Body of pancreas (tissue), 4 donors: ENCODE results near the gene TRIM28.

Experiments used
- POLR2A ChIP-seq, 3 donors: fragments of 450-650 bp; IDR thresholded peaks; one replicate each; pipeline ENCODE4 v1.6.1; 2016; ENCODE audit warnings: antibody characterized with exemption in 3 of 3, mild to moderate bottlenecking in 2 of 3
- TF ChIP-seq, protein P1 (sequence below), 7 experiments: fragments of 450-650 bp in 4 of 7; fragments of 200-600 bp in 3 of 7; sonication (generic) in 3 of 7; IDR thresholded peaks; one replicate each; pipeline ENCODE4 v1.5.1; 2016 to 2019; ENCODE audit warnings: antibody characterized with exemption in 7 of 7

DNA sequence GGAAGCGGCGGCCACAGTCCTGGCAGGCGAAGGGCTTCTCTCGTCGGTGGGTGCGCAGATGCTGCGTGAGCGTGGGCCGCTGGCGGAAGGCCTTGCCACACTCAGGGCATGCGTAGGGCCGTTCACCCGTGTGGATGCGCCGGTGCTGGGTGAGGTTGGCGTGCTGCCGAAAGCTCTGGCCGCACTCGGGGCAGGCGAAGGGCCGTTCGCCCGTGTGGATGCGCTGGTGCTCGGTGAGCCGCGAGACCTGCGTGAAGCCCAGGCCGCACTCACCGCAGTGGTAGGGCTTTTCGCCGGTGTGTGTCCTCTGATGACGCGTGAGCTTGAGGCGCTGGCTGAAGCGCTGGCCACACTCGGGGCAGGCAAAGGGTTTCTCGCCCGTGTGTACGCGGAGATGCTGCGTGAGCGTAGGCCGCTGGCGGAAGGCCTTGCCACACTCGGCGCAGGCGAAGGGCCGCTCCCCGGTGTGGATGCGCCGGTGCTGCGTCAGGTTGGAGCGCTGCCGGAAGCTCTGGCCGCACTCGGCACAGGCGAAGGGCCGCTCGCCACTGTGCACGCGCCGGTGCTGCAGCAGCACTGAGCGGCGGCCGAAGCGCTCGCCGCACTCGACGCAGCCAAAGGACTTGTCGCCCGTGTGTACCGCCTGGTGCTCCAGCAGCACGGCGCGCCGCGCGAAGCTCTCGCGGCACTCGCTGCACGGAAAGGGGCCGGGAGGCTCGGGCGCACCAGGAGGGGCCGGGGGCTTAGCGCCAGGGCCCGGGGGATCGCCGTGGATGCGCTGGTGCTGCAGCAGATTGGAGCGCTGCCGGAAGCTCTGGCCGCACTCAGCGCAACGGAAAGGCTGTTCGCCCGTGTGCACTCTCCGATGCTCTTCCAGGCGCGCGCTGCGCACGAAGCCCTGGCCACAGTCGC lies 18.5 kb downstream of the TRIM28 start:
- TF ChIP-seq, protein P1, sequence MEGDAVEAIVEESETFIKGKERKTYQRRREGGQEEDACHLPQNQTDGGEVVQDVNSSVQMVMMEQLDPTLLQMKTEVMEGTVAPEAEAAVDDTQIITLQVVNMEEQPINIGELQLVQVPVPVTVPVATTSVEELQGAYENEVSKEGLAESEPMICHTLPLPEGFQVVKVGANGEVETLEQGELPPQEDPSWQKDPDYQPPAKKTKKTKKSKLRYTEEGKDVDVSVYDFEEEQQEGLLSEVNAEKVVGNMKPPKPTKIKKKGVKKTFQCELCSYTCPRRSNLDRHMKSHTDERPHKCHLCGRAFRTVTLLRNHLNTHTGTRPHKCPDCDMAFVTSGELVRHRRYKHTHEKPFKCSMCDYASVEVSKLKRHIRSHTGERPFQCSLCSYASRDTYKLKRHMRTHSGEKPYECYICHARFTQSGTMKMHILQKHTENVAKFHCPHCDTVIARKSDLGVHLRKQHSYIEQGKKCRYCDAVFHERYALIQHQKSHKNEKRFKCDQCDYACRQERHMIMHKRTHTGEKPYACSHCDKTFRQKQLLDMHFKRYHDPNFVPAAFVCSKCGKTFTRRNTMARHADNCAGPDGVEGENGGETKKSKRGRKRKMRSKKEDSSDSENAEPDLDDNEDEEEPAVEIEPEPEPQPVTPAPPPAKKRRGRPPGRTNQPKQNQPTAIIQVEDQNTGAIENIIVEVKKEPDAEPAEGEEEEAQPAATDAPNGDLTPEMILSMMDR (IDR thresholded peaks at IDR 0.05), result no peak
- TF ChIP-seq POLR2A (IDR thresholded peaks at IDR 0.05), result peak in 2 of 3 donors; percentile 21 to 29
